Stomach (tissue), 9 donors: Measurements from ENCODE around the gene UTP4. TPM values are rescaled to one million over a fixed set of nuclear protein-coding genes. Genes with fewer than 3 reads are reported as not detected.
"Not testable (repeated sequence)": the region's sequence is repeated elsewhere in the genome, so short reads cannot be mapped to it uniquely, and the experiment has no call there.

Experiments
- DNase-seq, 2 donors: peaks; one replicate each; pipeline versions ENCODE4 v3.0.0 to v3.0.0-alpha.2; 2013 to 2019
- H3K27ac ChIP-seq, 5 donors: fragments of 200-600 bp in 4 of 5; sonication (generic) in 4 of 5; one replicate each; pipeline ENCODE4 v1.5.1; 2013 to 2019; ENCODE audit warnings: mild to moderate bottlenecking in 1 of 5, moderate library complexity in 1 of 5
- H3K27me3 ChIP-seq, 3 donors: fragments of 200-600 bp; sonication (generic); one replicate each; pipeline ENCODE4 v1.5.1; 2017 to 2019; ENCODE audit warnings: mixed run types in 1 of 3
- H3K36me3 ChIP-seq, 4 donors: fragments of 200-600 bp; sonication (generic); 1 replicate in 3 of 4; 2 replicates in 1 of 4; pipeline ENCODE4 v1.5.1; 2016 to 2019
- H3K4me1 ChIP-seq, 4 donors: fragments of 200-600 bp; sonication (generic); one replicate each; pipeline ENCODE4 v1.5.1; 2016 to 2019
- H3K4me3 ChIP-seq, 4 donors: fragments of 200-600 bp; sonication (generic) in 3 of 4; one replicate each; pipeline ENCODE4 v1.5.1; 2016 to 2019; ENCODE audit warnings: mild to moderate bottlenecking in 1 of 4
- H3K9me3 ChIP-seq, 4 donors: fragments of 200-600 bp; sonication (generic); one replicate each; pipeline ENCODE4 v1.5.1; 2016 to 2019
- CTCF ChIP-seq, 7 experiments: fragments of 450-650 bp in 4 of 7; fragments of 200-600 bp in 3 of 7; sonication (generic) in 3 of 7; IDR thresholded peaks; one replicate each; pipeline ENCODE4 v1.5.1; 2016 to 2019; ENCODE audit warnings: antibody characterized with exemption in 7 of 7, control low read depth in 2 of 7, mild to moderate bottlenecking in 1 of 7
- EP300 ChIP-seq: sonication (generic); formaldehyde crosslinking; IDR thresholded peaks from one replicate; pipeline ENCODE4 v1.6.1; 2017; ENCODE audit warnings: antibody characterized with exemption
- POLR2A ChIP-seq, 4 donors: fragments of 450-650 bp; IDR thresholded peaks; one replicate each; pipeline ENCODE4 v1.6.1; 2016; ENCODE audit warnings: antibody characterized with exemption in 4 of 4, control low read depth in 2 of 4, mild to moderate bottlenecking in 1 of 4, moderate library complexity in 1 of 4
- POLR2AphosphoS5 ChIP-seq, 3 donors: sonication (generic); formaldehyde crosslinking; IDR thresholded peaks; one replicate each; pipeline ENCODE4 v1.6.1; 2016; ENCODE audit warnings: antibody characterized with exemption in 3 of 3
- WGBS, 5 donors: extraction: QIAGEN DNeasy Blood & Tissue Kit in 3 of 5; methylation state at CpG; one replicate each; pipeline versions ENCODE4 v1.1.5 to v1.1.7; 2013 to 2018; 5-methylcytosine and 5-hydroxymethylcytosine counted together
- intact Hi-C: fragments of 100-400 bp; cut with DNase I; formaldehyde crosslinking; loops from one replicate; pipeline ENCODE4 v1.15.1; 2023; ENCODE audit warnings: low total_unique reads
- polyA plus RNA-seq, 3 donors: library from polyadenylated mRNA; stranded (reverse); fragments of 200-250 nt; gene quantifications; one replicate each; pipeline ENCODE4 v1.2.3, GENCODE V29; 2013
- total RNA-seq, 5 donors: library from RNA; depleted of rRNA; stranded (reverse); fragments of >200 nt; gene quantifications; one replicate each; pipeline versions ENCODE4 v1.1.0 to v1.2.3, GENCODE V29; 2014 to 2016
- donor health status: healthy with polysubstance abuse.
- donor health status: Bipolar disorder and iron deficiency.
- donor health status: healthy.

The UTP4 gene
- total and polyA plus RNA-seq, 8 donors = 8.1 to 68.8 (median 30.9) TPM

DNA sequence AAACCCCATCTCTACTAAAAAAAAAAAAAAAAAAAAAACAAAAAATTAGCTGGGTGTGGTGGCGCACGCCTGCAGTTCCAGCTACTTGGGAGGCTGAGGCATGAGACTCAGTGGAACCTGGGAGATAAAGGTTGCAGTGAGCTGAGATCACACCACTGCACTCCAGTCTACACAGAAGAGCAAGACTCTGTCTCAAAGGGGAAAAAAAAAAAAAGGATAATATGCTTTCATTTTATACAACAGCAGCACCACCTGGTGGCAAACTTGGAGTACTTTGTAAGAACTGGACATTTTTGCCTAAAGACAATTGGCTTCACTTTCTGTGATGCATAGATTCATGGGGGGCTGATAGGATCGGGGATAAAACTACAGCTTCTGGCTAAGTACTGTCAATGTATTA is 8.5 kb upstream of the UTP4 start:
- Histone ChIP-seq H3K27ac (no peak overlapping the region), H3K4me3 (no peak overlapping the region), H3K36me3 (peaks cover 18 to 43% (median 36%) of the 10 kb centered on the region in 4 donors), H3K4me1 (peaks cover 0 to 37% (median 11%) of the 10 kb centered on the region in 4 donors), H3K27me3 (no peaks in the 10 kb centered on the region), H3K9me3 (no peaks in the 10 kb centered on the region)
- DNase-seq = peak; percentile 57 to 88
- TF ChIP-seq EP300 = no peak
- no peak for TF ChIP-seq POLR2A (IDR thresholded peaks at IDR 0.05)
- peak in 5 of 7 experiments; percentile 51 to 69 (median 65) for TF ChIP-seq CTCF (IDR thresholded peaks at IDR 0.05)
- intact Hi-C loops = loop anchor here (5.0 to 10.0 kb wide), 2 partner anchors 222 to 279 kb away; partner anchors contain the start of gene TANGO6
- 78 to 81% (median 80%) methylated on average over 3 of the region's 3 CpGs for WGBS, 5 donors

DNA sequence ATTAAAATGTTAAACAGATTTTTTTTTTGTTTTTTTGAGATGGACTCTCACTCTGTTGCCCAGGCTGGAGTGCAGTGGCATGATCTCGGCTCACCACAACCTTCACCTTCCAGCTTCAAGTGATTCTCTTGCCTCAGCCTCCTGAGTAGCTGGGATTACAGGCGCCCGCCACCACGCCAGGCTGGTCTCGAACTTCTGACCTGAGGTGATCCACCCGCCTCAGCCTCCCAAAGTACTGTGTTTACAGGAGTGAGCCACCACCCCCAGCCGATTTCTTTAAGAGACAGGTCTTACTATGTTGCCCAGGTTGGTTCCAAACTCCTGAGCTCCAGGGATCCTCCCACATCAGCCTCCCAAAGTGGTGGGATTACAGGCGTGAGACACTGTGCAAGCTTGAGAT is 8.0 kb upstream of the UTP4 start:
- H3K27ac ChIP-seq, H3K4me3 ChIP-seq, H3K27me3 ChIP-seq, DNase-seq, H3K9me3 ChIP-seq: not testable (repeated sequence)
- 85 to 89% (median 87%) methylated on average over 8 of the region's 8 CpGs for WGBS, 5 donors
- intact Hi-C loops = loop anchor here (5.0 to 10.0 kb wide), 2 partner anchors 222 to 280 kb away; partner anchors contain the start of gene TANGO6
- peaks cover 0 to 39% (median 10%) of the 10 kb centered on the region in 4 donors for H3K4me1 ChIP-seq
- peaks cover 13 to 39% (median 31%) of the 10 kb centered on the region in 4 donors for H3K36me3 ChIP-seq

DNA sequence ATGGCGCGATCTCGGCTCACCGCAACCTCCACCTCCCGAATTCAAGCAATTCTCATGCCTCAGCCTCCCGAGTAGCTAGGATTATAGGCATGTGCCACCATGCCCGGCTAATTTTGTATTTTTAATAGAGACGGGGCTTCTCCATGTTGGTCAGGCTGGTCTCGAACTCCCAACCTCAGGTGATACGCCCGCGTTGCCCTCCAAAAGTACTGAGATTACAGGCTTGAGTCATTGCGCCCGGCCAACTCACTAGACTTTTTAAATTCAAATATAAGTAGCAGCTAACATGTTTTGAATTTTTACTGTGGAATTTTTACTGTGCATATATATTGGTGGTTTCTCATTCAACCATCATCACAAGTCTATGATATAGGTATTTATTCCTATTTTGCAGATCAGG is 7.5 kb upstream of the UTP4 start:
- Histone ChIP-seq H3K4me1 (peaks cover 0 to 45% (median 11%) of the 10 kb centered on the region in 4 donors), H3K36me3 (peaks cover 10 to 33% (median 26%) of the 10 kb centered on the region in 4 donors)
- intact Hi-C loops = loop anchor here (5.0 to 10.0 kb wide), 2 partner anchors 223 to 280 kb away; partner anchors contain the start of gene TANGO6
- not testable (repeated sequence) for H3K4me3 ChIP-seq, H3K27ac ChIP-seq, DNase-seq, H3K9me3 ChIP-seq, H3K27me3 ChIP-seq
- WGBS, 5 donors = 87 to 97% (median 95%) methylated on average over 14 of the region's 14 CpGs

DNA sequence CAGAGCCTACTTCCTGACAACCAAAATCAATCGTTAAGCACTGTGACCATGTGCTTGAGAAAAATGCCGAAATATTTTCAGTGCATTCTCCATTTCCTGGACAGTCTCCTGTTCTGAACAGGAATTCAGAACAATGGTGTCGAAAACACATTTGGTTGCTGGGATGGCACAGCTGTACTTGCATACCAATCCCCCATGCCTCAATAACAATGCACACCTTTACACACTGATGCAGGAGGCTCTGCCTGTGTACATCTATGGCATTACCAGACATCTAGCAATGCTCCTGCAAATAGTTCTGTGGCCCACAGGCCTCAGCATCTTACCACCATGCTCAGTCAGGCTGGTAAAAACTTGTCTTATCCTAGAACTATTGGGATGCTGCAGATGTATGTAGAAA is 6.2 kb upstream of the UTP4 start:
- intact Hi-C loops = loop anchor here (10.0 kb wide), 1 partner anchor 281 kb away; the partner anchor contains the start of gene TANGO6
- TF ChIP-seq CTCF (IDR thresholded peaks at IDR 0.05) (no peak), POLR2A (IDR thresholded peaks at IDR 0.05) (no peak), POLR2AphosphoS5 (IDR thresholded peaks at IDR 0.05) (no peak), EP300 (no peak)
- no peaks in the 10 kb centered on the region for H3K9me3 ChIP-seq
- peaks cover 0 to 21% (median 13%) of the 10 kb centered on the region in 4 donors for H3K36me3 ChIP-seq
- DNase-seq = no peak
- H3K4me1 ChIP-seq = peaks cover 8 to 57% (median 22%) of the 10 kb centered on the region in 4 donors
- H3K4me3 ChIP-seq = no peak overlapping the region
- no peak overlapping the region for H3K27ac ChIP-seq
- 73 to 94% (median 76%) methylated on average over 3 of the region's 3 CpGs for WGBS, 5 donors
- no peaks in the 10 kb centered on the region for H3K27me3 ChIP-seq

DNA sequence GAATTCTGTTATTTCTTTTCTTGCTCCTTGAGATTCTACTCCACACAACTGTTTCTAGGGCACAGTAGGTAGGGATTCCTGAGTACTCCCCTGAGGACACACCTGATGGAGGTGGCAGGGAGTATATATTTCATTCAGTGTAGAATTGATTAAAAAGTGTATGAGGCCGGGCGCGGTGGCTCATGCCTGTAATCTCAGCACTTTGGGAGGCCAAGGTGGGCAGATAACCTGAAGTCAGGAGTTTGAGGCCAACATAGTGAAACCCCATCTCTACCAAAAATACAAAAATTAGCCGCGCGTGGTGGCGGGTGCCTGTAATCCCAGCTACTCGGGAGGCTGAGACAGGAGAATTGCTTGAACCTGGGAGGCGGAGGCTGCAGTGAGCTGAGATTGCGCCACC is 5.6 kb upstream of the UTP4 start:
- not testable (repeated sequence) for DNase-seq, H3K27ac ChIP-seq, H3K27me3 ChIP-seq, H3K4me3 ChIP-seq, H3K9me3 ChIP-seq
- 92 to 97% (median 93%) methylated on average over 10 of the region's 10 CpGs for WGBS, 5 donors
- intact Hi-C loops = loop anchor here (10.0 kb wide), 1 partner anchor 282 kb away; the partner anchor contains the start of gene TANGO6
- H3K36me3 ChIP-seq = peaks cover 0 to 15% (median 10%) of the 10 kb centered on the region in 4 donors
- H3K4me1 ChIP-seq = peaks cover 8 to 61% (median 25%) of the 10 kb centered on the region in 4 donors

GRCh38 chr16:69127966-69128510 is 4.4 kb upstream of the UTP4 start:
- Histone ChIP-seq H3K27me3 (no peaks in the 10 kb centered on the region), H3K4me3 (no peak overlapping the region), H3K9me3 (no peaks in the 10 kb centered on the region), H3K27ac (no peak overlapping the region), H3K4me1 (peaks cover 10 to 61% (median 26%) of the 10 kb centered on the region in 4 donors), H3K36me3 (peaks cover 0 to 14% (median 9%) of the 10 kb centered on the region in 4 donors)
- TF ChIP-seq EP300 = no peak
- no peak for TF ChIP-seq POLR2AphosphoS5 (IDR thresholded peaks at IDR 0.05)
- no peak for TF ChIP-seq CTCF (IDR thresholded peaks at IDR 0.05)
- no peak for TF ChIP-seq POLR2A (IDR thresholded peaks at IDR 0.05)
- WGBS, 5 donors = 83 to 92% (median 90%) methylated on average over 12 of the region's 12 CpGs
- DNase-seq = no peak
- intact Hi-C loops = loop anchor here (10.0 kb wide), 1 partner anchor 283 kb away; the partner anchor contains the start of gene TANGO6
